Adrenal gland (tissue), 5 donors: ENCODE measurements around the gene MTMR10.

Experiments used
- CTCF ChIP-seq, 6 experiments: fragments of 450-650 bp in 4 of 6; fragments of 200-600 bp in 2 of 6; sonication (generic) in 1 of 6; IDR thresholded peaks; 1 replicate in 5 of 6; 2 replicates in 1 of 6; pipeline versions ENCODE4 v1.5.1 to v1.8.0; 2016 to 2021; ENCODE audit warnings: antibody characterized with exemption in 6 of 6, mild to moderate bottlenecking in 2 of 6, moderate library complexity in 1 of 6
- POLR2A ChIP-seq, 2 donors: fragments of 450-650 bp; IDR thresholded peaks; one replicate each; pipeline ENCODE4 v1.6.1; 2017; ENCODE audit warnings: antibody characterized with exemption in 2 of 2, mild to moderate bottlenecking in 2 of 2, moderate library complexity in 1 of 2
- donor health status: DM: no; HTN: no; CAD: no.

GRCh38 chr15:30928076-30928475 lies 63.4 kb downstream of the MTMR10 start:
- TF ChIP-seq CTCF (IDR thresholded peaks at IDR 0.05) (no peak), POLR2A (IDR thresholded peaks at IDR 0.05) (no peak)
